HK-2 (cell line): ENCODE data around the gene AVPR1B.

Experiments used
- DNase-seq: peaks from one replicate; pipeline ENCODE4 v3.0.0-alpha.2; 2018; ENCODE audit not compliant: unreplicated experiment

Gene AVPR1B, protein sequence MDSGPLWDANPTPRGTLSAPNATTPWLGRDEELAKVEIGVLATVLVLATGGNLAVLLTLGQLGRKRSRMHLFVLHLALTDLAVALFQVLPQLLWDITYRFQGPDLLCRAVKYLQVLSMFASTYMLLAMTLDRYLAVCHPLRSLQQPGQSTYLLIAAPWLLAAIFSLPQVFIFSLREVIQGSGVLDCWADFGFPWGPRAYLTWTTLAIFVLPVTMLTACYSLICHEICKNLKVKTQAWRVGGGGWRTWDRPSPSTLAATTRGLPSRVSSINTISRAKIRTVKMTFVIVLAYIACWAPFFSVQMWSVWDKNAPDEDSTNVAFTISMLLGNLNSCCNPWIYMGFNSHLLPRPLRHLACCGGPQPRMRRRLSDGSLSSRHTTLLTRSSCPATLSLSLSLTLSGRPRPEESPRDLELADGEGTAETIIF

DNA sequence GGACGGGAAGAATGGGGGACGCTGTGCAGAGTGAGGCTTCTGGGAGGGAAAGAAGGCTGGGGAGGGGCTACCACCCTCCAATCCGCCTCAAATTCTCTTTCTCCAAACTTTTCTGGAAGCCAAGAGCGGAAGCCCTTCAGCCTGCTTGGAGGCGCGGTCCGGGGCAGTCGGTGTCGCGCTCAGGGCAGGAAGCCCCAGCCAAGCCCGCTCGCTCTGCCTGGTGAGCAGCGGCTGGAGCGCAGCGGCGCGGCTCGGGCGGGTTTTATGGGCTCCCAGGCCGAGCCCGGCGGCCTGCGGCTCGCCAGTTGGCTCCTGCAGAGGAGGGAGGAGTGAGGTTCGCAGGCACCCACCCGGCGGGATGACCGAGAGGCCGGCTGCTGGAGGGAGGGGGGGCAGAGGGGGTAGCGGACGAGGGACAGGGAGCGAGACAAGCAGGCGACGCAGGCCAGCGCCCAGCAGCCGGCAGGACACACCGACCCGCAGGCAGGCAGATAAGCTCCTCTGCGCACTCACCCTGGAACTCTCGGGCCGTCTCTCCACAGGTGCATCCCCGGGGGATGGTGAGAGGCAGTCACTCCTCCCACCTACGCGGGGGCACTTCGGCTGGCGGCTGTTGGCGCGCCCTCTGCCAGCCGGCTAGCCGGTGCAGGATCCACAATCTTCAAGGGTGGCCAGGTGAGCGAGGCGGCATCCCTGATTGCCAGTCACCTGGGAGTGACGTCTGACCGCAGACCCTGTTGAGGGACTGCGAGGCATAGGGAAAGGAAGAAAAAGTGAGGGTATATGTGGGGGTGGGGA is at the start of gene AVPR1B:
AVPR1B (minus strand) TSS at position 238 of the 798 bp plus-strand sequence. CDS start 498 bp downstream, outside the sequence.
- peak; percentile 29 for DNase-seq

DNA sequence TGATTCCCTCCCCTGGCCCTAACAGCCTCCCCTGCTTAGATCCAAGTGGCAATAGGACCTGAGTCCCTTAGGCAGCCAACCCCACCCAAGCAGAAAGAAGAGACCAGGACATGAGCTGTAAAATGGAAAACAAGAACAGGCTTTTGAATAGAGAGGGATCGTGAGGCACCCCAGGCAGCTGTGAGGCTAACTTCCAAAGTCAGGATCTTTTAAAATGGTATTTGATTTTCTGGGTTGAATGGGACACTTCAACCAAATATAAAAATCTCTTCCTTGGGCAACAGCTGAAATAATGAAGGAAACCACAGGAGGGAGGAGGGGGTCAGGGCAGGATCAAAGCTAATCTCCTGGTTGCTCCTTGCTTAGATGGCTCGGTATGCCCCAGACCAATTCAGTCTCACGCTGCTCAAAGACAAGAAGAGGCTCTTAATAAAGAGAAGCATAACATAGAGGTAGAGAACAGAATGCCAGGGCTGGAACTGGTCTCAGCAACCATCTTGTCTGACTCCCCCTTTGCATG is 28.6 kb upstream of the AVPR1B start:
- no peak for DNase-seq

DNA sequence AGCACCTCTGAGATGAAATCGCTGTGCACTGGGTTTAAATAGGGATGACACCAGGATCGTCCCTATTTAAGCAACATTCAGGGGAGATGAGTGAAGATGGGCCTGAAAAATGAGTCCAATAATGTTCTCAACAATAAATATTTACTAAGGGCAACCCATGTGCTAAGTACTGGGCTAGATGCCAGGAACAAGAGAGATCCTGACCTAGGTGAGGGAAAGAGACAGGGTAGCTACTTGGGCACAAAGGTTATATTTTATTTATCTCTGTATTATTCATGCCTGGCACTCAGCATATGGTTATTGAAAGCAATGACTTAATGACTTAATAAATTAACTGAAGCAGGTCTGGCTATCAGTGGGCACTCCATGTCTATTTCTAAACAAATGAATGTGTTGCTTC is 27.4 kb upstream of the AVPR1B start:
- no peak for DNase-seq

DNA sequence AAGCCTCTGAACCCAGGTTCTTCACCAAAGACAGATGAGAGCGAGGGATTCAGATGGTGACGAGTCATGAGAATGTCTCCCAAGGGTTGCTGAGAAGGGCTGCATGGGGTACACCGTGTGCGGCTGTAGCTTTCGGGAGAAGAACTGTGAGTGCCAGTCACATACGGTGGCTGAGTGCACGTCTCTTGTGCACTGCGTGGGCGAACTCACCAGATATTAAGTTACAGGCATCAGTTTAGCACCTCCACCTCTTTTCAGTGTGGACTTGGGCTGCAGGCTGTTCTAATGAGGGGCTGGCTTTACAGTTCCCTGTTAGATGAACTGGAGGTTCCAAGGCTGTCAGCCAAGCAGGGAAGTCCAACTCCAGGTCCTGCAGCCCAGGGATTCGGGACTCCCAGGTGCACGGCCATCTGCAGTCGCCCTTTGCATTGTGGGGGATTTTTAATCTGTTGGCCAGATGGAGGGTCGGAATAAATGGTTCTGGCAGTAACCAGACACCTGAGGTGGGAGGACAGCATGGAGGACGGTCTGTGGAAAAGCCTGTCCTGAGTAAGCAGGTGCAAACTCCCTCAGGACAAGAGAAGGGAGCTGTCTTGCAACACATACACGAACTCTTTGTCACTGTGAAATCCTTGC is 26.5 kb upstream of the AVPR1B start:
- DNase-seq = no peak

DNA sequence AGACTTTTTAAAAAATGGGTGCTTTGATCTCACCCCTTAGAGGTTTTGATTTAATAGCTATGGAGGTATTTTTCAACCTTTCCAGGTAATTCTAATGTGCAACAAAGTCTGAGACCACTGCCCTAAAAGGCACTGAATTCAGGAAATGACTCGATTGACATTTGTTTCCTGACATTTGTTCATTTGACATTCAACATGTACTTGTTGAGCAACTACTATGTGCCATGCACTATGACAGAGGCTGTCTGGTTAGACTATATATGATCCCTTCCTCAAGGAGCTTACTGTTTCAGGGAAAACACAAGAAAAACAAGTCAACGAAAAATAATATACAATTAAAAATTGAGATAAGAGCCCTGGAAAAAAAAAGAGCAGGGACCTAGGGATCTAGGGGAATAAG is 25.6 kb upstream of the AVPR1B start:
- no peak for DNase-seq

DNA sequence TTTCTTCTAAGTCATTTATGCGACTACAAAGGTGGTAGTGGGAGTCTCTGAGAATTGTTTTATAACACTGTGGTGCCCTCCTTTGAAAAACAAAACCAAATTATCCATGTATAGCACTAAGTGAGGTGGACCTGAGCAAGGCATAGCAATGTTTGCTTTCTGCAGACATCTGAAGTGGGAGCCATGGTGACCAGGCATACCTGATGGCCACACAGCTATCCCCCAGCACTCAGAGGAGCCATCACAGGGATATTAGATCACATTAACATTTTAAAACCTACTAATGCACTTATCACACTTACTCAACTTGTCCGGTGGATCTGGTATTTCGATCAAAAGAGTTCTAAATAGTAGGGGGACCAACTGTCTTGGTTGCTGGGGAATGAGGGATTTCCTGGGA is 24.8 kb upstream of the AVPR1B start:
- DNase-seq = no peak

DNA sequence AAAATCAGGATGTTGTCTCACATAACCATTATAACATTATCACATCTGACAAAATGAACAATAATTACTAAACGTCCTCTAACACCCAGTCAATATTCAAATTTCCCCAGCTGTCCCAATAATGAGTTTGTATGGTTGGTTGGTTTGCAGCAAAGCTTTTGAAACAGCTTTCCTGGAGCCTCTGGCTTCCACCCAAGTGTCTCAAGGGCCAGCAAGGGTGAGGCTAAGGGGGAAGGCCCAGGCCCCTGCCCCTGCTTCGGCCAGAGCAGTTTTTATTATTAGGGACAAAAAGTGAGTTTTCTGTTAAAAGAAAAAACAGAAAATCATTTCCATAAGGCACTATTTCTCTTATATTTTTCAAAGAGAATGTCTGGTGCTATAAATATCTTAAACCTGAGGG is 19.1 kb upstream of the AVPR1B start:
- DNase-seq = no peak

DNA sequence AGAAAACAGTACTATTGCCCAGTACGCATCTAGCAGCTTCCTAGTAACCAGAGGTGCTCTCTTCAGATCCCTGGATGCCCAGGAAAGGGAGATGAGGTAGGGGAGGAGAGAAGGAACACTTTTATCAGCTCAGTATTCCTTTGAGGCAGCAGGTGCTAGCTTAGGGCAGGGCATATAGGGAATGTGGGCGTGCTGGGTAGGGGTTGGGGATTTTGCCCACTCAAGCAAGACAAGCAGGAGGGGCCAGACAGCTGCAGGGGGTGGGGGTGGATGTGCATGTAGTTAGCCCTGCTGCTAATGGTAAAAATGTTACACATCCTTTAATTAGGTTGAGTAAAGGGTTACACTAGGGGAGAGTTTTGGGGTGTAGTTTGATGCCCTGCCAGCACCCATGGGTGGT is 18.1 kb upstream of the AVPR1B start:
- no peak for DNase-seq

DNA sequence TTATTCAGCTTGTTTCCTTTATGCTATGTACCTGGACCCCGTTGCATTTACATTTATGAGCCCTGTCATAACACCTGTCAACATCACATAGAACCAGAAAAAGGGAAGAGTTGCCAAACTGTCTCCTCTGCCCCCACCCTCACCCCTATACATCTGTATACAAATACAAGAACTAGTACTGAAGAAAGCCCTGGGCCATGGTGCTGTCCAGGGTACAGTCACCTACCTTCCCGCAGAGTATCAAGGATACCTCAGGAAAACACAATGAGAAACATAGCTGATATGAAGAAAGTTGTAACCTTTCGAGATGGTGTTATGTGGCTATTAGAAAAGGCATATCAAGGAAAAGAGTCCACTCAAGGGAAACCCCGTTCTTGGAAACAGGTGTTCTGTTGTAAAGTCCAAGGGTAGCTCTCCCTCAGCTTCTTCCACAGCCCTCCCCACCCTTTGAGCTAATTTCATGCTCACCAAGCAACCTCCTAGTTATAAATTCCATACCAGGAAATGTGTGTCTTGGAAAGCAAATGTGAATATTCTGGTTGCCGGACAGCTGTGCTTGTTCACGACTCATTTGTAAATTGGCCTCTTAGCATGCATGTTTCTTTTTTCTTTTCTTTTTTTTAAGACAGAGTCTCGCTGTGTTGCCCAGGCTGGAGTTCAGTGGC is 16.7 kb upstream of the AVPR1B start:
- DNase-seq = no peak

DNA sequence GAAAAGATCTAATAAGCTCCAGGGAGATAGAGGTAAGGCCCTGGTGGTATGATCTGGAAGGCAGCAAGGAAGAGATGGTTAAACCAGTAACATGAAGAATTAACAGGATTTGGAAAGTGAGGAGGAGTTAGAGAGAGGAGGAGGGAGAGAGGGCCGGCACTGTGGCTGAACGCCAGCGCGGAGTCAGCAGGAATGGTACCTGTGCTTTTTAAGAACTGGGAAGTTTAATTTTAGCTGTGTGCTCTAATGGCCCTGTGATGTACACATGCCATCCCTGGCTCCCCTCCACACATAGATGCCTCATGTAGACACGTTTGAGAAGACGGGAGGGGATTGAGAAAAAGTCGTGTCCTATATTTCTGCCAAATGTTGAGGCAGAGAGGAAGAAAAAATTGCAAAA is 13.8 kb upstream of the AVPR1B start:
- no peak for DNase-seq

DNA sequence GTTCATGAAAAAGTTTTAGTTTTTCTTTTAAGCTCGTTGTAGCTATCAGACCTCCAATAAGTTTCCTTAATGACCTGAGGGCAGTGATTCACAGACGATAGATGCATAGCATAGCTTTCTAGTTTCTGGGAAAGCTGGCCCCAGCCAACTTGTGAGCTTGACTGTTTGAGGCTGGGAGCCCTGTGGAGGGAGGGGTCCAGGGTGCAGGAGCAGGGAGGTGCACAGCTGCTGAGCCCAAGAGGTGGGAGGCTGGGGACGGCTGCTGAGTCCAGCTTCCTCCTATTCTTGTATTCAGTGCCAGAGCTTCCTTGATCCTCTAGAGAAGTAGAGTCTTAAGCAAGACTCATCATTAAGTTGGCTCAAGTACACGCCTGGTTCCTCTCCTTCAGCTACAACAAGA is 11.0 kb upstream of the AVPR1B start:
- no peak for DNase-seq

DNA sequence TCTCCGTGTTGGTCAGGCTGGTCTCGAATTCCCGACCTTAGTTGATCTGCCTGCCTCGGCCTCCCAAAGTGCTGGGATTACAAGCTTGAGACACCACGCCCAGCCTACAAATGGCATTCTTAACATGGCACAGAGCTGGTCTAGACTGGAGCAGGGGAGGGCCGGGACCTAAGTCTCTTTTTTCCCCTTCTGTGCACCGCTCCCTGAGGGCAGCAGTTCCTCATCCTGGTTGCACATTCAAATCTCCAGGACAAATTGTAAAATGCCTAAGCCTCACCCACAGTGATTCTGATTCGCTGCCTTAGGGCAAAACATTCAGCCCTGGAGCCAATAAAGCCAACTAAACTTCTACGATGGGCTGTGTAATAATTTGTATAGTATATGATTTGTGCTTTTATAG is 10.1 kb upstream of the AVPR1B start:
- DNase-seq = no peak

DNA sequence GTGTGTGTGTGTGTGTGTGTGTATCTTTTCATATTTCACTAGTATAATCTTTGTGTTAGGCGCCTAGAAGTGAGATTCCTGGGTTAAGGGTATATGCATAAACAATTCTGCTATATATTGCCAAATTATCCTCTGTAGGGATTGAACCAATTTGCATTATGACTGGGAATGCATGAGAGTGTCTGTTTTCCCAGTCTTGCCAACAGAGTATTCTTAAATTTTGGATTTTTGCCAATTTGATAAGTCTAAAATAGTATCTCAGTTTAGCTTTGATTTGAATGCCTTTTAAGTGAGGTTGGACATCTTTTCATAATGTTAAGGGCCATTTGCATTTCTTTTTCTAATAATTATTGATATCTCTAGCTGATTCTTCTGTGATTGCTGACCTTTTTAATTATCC is 8.2 kb upstream of the AVPR1B start:
- no peak for DNase-seq

DNA sequence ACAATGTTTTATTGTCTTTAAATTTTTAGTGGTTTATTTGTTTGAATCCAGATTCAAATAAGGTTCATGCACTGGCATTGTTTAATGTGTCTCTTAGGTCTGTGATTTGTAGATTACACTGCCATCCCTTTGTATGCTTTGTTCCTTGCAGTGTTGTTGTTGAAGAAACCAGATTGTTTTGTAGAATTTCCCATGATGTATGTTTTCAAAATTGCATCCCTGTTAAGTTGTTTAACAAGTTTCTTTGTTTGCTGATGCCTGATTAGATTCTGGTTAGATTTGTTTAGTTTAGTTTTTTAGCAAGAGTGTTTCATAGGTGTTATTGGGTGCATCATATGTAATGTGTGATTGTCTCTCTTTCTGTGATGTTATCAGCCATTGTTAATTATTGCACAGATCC is 5.5 kb upstream of the AVPR1B start:
- no peak for DNase-seq

DNA sequence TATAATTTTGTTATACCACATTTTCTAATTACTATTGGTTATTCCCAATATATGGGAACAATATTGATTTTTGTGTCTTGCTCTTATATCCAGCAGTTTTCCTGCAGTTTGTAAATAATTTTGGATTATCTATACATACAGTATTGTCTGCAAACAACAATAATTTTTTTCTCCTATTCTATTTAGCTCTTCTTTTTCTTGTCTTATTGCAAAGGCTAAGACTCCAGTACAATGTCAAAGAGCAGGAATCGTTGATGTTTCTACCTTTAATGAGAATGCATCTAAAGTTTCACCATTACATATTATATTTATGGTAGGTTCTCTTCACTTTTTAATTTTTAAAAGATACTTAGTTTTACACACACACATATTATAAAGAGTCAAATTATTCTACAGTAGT is 4.1 kb upstream of the AVPR1B start:
- no peak for DNase-seq

DNA sequence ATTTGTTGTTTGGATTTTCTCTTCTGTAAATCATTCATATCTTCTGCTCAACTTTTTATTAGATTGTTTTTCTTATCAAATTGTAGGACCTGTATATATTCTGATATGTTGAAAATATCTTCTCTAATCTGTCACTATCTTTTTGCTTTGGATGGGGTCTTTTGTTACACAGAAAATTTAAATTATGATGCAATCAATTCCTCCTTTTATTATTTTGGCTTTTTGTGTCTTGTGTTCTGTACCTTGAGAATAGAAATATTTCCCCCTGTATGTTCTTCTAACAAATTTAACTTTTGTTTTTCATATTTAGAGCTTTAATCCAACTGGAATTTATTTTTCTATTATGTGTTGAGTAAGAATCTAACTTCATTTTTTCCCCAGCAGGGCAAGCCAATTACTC is 3.2 kb upstream of the AVPR1B start:
- DNase-seq = no peak

DNA sequence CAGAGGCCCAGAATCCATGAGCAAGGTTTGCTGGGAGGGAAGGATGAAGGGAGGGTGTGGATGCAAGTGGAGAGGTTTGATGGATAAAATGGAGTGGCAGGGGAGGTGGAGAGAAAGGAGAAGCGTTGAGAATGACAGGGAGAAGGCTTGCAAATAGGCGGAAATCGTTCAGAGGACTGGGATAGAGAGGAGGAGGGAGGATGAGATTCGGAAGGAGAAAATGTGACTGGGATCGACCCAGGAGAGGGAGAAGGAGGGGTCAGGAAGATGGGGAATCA is 376 bp downstream of the AVPR1B start:
- no peak for DNase-seq

DNA sequence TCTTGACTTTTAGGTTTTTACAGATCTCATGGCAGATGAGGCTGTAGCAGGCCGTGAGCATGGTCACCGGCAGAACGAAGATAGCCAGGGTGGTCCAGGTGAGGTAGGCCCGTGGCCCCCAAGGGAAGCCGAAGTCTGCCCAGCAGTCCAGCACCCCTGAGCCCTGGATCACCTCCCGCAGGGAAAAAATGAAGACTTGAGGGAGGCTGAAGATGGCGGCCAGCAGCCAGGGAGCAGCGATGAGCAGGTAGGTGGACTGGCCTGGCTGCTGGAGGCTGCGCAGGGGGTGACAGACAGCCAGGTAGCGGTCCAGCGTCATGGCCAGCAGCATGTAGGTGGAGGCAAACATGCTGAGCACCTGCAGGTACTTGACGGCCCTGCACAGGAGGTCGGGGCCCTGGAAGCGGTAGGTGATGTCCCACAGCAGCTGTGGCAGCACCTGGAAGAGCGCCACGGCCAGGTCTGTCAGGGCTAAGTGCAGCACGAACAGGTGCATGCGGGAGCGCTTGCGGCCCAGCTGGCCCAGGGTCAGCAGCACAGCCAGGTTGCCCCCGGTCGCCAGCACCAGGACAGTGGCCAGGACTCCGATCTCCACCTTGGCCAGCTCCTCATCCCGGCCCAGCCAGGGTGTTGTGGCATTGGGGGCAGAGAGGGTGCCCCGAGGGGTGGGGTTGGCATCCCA is 856 bp downstream of the AVPR1B start:
- DNase-seq = no peak

DNA sequence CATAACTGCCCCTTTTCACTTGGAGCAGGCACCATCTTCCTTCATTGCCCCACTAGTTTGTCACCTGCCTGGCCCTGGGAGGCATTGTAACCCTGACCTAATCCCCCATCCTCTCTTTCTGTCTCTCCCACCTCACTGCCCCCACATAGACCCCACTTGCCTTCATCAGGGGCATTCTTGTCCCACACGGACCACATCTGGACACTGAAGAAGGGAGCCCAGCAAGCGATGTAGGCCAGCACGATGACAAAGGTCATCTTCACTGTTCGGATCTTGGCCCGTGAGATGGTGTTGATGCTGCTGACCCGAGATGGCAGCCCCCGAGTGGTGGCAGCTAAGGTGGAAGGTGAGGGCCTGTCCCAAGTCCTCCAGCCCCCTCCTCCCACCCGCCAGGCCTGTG is 1.4 kb downstream of the AVPR1B start:
- DNase-seq = no peak

DNA sequence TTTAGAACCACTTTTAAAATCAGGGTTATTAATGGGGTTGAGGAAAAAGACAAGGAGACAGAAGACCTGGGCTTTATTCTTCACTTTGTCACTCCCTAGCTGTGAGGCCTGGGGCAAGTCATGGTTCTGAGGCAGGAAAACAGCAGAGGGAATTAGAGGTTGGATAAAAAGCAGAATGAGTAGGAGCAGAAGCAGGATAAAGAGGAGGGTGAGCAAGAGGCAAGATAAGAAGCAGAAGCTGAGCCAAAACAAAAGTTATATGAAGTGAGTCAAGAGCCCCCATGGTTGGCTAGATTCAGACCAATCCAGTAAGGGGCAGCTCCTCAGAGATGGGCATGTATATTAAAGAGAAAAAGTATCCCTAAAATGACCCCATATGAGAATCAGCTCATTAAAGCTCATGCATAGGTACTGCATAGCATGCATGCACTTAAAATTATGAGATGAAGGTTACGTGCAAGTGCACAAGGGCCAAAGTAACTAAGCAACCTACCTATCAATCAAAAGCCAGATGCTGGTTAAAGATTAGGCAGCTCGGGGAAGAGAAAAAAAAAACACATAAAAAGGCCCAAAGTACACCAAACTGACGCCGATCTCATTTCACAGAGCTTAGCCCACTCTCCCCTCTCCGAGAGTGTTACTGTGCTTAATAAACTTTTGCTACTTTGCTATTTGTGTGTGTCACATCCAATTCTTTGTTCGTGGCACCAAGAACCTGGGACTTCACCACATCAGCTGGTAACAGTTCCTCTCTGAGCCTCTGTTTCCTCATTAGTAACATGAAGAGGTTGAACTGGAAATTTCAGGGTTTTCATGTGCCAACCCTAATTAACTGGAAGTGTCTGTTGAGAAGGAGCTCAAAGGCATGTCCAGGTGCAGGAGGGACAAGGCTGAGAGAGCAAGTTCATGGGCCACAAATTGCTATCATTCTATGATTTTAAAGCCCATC is 2.2 kb downstream of the AVPR1B start:
- no peak for DNase-seq
